CD14-positive monocyte (primary cell): Measurements from ENCODE around the gene F2RL3. TPM values are rescaled to one million over a fixed set of nuclear protein-coding genes. Genes with fewer than 3 reads are reported as not detected.

ENCODE experiments used
- DNase-seq, 3 donors: peaks; one replicate each; pipeline ENCODE4 v3.0.0-alpha.2; 2011 to 2022
- H2AFZ ChIP-seq: 2 replicates; pipeline ENCODE4 v1.6.0; 2012; ENCODE audit warnings: mild to moderate bottlenecking, low read depth, low read length, inconsistent platforms; ENCODE audit not compliant: insufficient read depth, poor library complexity, severe bottlenecking
- H3K27ac ChIP-seq, 2 donors: 1 replicate in 1 of 2; 2 replicates in 1 of 2; pipeline ENCODE4 v1.5.1; 2012 to 2013; ENCODE audit warnings: low read length in 2 of 2, control low read depth in 1 of 2, inconsistent platforms in 1 of 2, low read depth in 1 of 2, mild to moderate bottlenecking in 1 of 2
- H3K27me3 ChIP-seq, 2 donors: one replicate each; pipeline versions ENCODE4 v1.6.0 to v1.6.1; 2011 to 2013; ENCODE audit warnings: low read length in 2 of 2; ENCODE audit not compliant: control insufficient read depth in 2 of 2, insufficient read depth in 2 of 2
- H3K36me3 ChIP-seq, 2 donors: replicated peaks in 1 of 2; 1 replicate in 1 of 2; 2 replicates in 1 of 2; pipeline versions ENCODE4 v1.5.1 to v1.6.1; 2012 to 2013; ENCODE audit warnings: low read length in 2 of 2, control low read depth in 1 of 2, inconsistent platforms in 1 of 2, mild to moderate bottlenecking in 1 of 2; ENCODE audit not compliant: insufficient read depth in 2 of 2, control insufficient read depth in 1 of 2
- H3K4me1 ChIP-seq, 2 donors: 1 replicate in 1 of 2; 2 replicates in 1 of 2; pipeline versions ENCODE4 v1.5.1 to v1.6.1; 2012 to 2013; ENCODE audit warnings: low read length in 2 of 2, control low read depth in 1 of 2, inconsistent platforms in 1 of 2, mild to moderate bottlenecking in 1 of 2, moderate library complexity in 1 of 2; ENCODE audit not compliant: insufficient read depth in 2 of 2, control insufficient read depth in 1 of 2
- H3K4me2 ChIP-seq: replicated peaks from 2 replicates; pipeline ENCODE3; 2012; ENCODE audit warnings: low read length, moderate library complexity, mild to moderate bottlenecking; ENCODE audit not compliant: poor library complexity, severe bottlenecking; ENCODE audit errors: extremely low read depth
- H3K4me3 ChIP-seq, 3 experiments: fragments of 200-600 bp in 1 of 3; sonication (generic) in 1 of 3; replicated peaks in 1 of 3; 1 replicate in 2 of 3; 2 replicates in 1 of 3; pipeline ENCODE4 v1.5.1; 2011 to 2013; ENCODE audit warnings: low read length in 3 of 3, mild to moderate bottlenecking in 3 of 3, control low read depth in 2 of 3, low read depth in 2 of 3, inconsistent platforms in 1 of 3, moderate library complexity in 1 of 3
- H3K79me2 ChIP-seq: 2 replicates; pipeline ENCODE4 v1.6.0; 2012; ENCODE audit warnings: mild to moderate bottlenecking, control low read depth, inconsistent platforms, low read length, moderate library complexity; ENCODE audit not compliant: insufficient read depth
- H3K9ac ChIP-seq: 2 replicates; pipeline ENCODE4 v1.6.0; 2017; ENCODE audit warnings: low read length, mild to moderate bottlenecking; ENCODE audit not compliant: insufficient read depth, poor library complexity, severe bottlenecking
- H3K9me3 ChIP-seq, 2 donors: replicated peaks in 1 of 2; 1 replicate in 1 of 2; 2 replicates in 1 of 2; pipeline versions ENCODE4 v1.5.1 to v1.6.1; 2012 to 2013; ENCODE audit warnings: low read length in 2 of 2, control low read depth in 1 of 2; ENCODE audit not compliant: control insufficient read depth in 1 of 2, insufficient read depth in 1 of 2
- H4K20me1 ChIP-seq: 2 replicates; pipeline ENCODE4 v1.6.0; 2012; ENCODE audit warnings: mild to moderate bottlenecking, low read length, control low read depth, moderate library complexity; ENCODE audit not compliant: insufficient read depth
- H3K27ac Mint-ChIP-seq, 7 donors: one replicate each; pipeline ENCODE4 v1.8.0; 2020; ENCODE audit warnings: mild to moderate bottlenecking in 7 of 7, mixed read lengths in 7 of 7, moderate library complexity in 6 of 7, inconsistent platforms in 2 of 7
- H3K27me3 Mint-ChIP-seq, 3 donors: one replicate each; pipeline ENCODE4 v1.8.0; 2021 to 2022; ENCODE audit warnings: low read depth in 3 of 3, mild to moderate bottlenecking in 3 of 3, mixed read lengths in 3 of 3, moderate library complexity in 3 of 3, inconsistent platforms in 1 of 3
- H3K36me3 Mint-ChIP-seq, 2 donors: one replicate each; pipeline ENCODE4 v1.8.0; 2020; ENCODE audit warnings: mixed read lengths in 2 of 2, inconsistent platforms in 1 of 2, mild to moderate bottlenecking in 1 of 2
- H3K4me1 Mint-ChIP-seq: one replicate; pipeline ENCODE4 v1.8.0; 2020; ENCODE audit warnings: mild to moderate bottlenecking, mixed read lengths
- H3K4me3 Mint-ChIP-seq, 2 donors: one replicate each; pipeline ENCODE4 v1.8.0; 2020; ENCODE audit warnings: mild to moderate bottlenecking in 2 of 2, mixed read lengths in 2 of 2, moderate library complexity in 1 of 2
- H3K9me3 Mint-ChIP-seq, 7 donors: one replicate each; pipeline ENCODE4 v1.8.0; 2020 to 2022; ENCODE audit warnings: mixed read lengths in 7 of 7, mild to moderate bottlenecking in 6 of 7, moderate library complexity in 6 of 7, inconsistent platforms in 2 of 7
- WGBS: methylation state at CpG from one replicate; pipeline ENCODE4 v1.1.5; 2013; ENCODE audit warnings: missing lambda C conversion rate; ENCODE audit not compliant: insufficient coverage; 5-methylcytosine and 5-hydroxymethylcytosine counted together
- intact Hi-C, 2 donors: fragments of 100-400 bp; cut with micrococcal nuclease; formaldehyde crosslinking; loops; one replicate each; pipeline versions ENCODE4 v1.15.0 to v1.15.1; 2023
- polyA plus RNA-seq, 3 donors: library from polyadenylated mRNA; depleted of rRNA in 1 of 3; unstranded in 2 of 3; stranded (reverse) in 1 of 3; fragments of 300-500 nt in 2 of 3; fragments of >200 nt in 1 of 3; fragmentation: Illumina TruSeq in 2 of 3; gene quantifications; 1 replicate in 2 of 3; 2 replicates in 1 of 3; pipeline ENCODE4 v1.2.3, GENCODE V29; 2012 to 2021
- TF ChIP-seq, protein P1 (sequence below): fragments of 200-600 bp; IDR thresholded peaks from one replicate; pipeline ENCODE4 v1.8.0; 2022; ENCODE audit warnings: antibody characterized with exemption, mild to moderate bottlenecking

The F2RL3 gene
- polyA plus RNA-seq, 3 donors, result 0.05 TPM; not detected in 2

DNA sequence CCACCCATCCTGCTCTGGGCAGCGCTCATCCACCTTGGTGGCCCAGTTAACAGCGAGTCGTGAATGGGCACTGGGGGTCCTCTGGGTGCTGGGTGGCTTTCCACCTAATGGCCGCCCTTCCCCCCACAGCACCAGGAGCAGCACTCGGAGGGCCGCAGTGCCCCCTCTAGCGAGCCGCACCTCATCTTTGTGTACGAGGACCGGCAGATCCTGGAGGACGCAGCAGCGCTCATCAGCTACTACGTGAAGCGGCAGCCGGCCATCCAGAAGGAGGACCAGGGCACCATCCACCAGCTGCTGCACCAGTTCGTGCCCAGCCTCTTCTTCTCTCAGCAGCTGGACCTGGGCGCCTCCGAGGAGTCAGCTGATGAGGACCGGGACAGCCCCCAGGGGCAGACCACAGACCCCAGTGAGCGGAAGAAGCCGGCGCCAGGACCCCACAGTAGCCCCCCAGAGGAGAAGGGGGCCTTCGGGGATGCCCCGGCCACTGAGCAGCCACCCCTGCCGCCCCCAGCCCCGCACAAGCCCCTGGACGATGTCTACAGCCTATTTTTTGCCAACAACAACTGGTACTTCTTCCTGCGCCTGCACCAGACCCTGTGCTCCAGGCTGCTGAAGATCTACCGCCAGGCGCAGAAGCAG lies 19.3 kb upstream of the F2RL3 start:
- Histone ChIP-seq H3K9me3 (no peaks in the 10 kb centered on the region), H2AFZ (no peak overlapping the region), H3K4me2 (no peak overlapping the region), H4K20me1 (peaks cover 56% of the 10 kb centered on the region), H3K79me2 (peaks cover 11% of the 10 kb centered on the region), H3K4me3 (no peak overlapping the region), H3K27ac (no peak overlapping the region), H3K4me1 (no peaks in the 10 kb centered on the region), H3K9ac (no peak overlapping the region), H3K36me3 (peaks cover 91 to 100% of the 10 kb centered on the region in 2 donors), H3K27me3 (no peaks in the 10 kb centered on the region)
- peaks cover 3 to 14% (median 4%) of the 10 kb centered on the region in 7 donors for H3K9me3 Mint-ChIP-seq
- intact Hi-C loops, result no loop called here
- H3K36me3 Mint-ChIP-seq, result peaks cover 89 to 99% of the 10 kb centered on the region in 2 donors
- TF ChIP-seq, protein P1, sequence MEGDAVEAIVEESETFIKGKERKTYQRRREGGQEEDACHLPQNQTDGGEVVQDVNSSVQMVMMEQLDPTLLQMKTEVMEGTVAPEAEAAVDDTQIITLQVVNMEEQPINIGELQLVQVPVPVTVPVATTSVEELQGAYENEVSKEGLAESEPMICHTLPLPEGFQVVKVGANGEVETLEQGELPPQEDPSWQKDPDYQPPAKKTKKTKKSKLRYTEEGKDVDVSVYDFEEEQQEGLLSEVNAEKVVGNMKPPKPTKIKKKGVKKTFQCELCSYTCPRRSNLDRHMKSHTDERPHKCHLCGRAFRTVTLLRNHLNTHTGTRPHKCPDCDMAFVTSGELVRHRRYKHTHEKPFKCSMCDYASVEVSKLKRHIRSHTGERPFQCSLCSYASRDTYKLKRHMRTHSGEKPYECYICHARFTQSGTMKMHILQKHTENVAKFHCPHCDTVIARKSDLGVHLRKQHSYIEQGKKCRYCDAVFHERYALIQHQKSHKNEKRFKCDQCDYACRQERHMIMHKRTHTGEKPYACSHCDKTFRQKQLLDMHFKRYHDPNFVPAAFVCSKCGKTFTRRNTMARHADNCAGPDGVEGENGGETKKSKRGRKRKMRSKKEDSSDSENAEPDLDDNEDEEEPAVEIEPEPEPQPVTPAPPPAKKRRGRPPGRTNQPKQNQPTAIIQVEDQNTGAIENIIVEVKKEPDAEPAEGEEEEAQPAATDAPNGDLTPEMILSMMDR, result no peak
- 98% methylated on average over 23 of the region's 30 CpGs for WGBS
- no peak overlapping the region for H3K4me3 Mint-ChIP-seq
- H3K4me1 Mint-ChIP-seq, result peaks cover 3% of the 10 kb centered on the region
- peaks cover 1 to 4% (median 2%) of the 10 kb centered on the region in 3 donors for H3K27me3 Mint-ChIP-seq
- no peak overlapping the region for H3K27ac Mint-ChIP-seq
- DNase-seq, result no peak

DNA sequence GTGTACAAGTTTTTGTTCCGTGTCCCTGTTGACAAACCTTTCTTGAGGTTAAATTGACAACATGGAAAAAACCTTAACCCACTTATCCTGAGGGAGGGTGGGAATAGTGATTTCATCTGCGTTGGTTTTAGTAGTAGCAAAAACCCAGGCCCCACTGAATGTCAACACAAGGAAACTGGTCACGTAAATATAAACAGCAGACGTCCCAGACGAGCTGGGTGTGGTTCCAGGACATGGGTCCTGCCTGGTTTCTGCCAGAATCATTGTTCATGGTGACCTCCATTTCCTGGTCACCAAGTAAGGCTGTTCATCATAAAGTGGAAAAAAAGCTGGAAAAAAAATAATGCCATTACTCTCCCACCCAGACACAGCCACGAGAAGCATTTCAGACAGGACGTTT lies 16.9 kb upstream of the F2RL3 start:
- no peaks in the 10 kb centered on the region for H3K4me1 ChIP-seq
- TF ChIP-seq, protein P1, result no peak
- no peaks in the 10 kb centered on the region for H3K27me3 ChIP-seq
- no peak overlapping the region for H3K27ac ChIP-seq
- peaks cover 1 to 2% (median 2%) of the 10 kb centered on the region in 3 donors for H3K27me3 Mint-ChIP-seq
- peaks cover 6% of the 10 kb centered on the region for H3K4me1 Mint-ChIP-seq
- H3K9me3 Mint-ChIP-seq, result peaks cover 6 to 19% (median 8%) of the 10 kb centered on the region in 7 donors
- no peak for DNase-seq
- H3K4me3 ChIP-seq, result no peak overlapping the region
- 100% methylated on average over 4 of the region's 7 CpGs for WGBS
- no peak overlapping the region for H3K4me3 Mint-ChIP-seq
- no peak overlapping the region for H2AFZ ChIP-seq
- H4K20me1 ChIP-seq, result peaks cover 80% of the 10 kb centered on the region
- peaks cover 82 to 92% of the 10 kb centered on the region in 2 donors for H3K36me3 ChIP-seq
- intact Hi-C loops, result no loop called here
- no peak overlapping the region for H3K4me2 ChIP-seq
- H3K36me3 Mint-ChIP-seq, result peaks cover 84 to 100% of the 10 kb centered on the region in 2 donors
- no peak overlapping the region for H3K9ac ChIP-seq
- peaks cover 16% of the 10 kb centered on the region for H3K79me2 ChIP-seq
- H3K27ac Mint-ChIP-seq, result peak overlapping the region in 1 of 7 donors; percentile 6
- no peaks in the 10 kb centered on the region for H3K9me3 ChIP-seq
